Left ventricle myocardium inferior (tissue), 1 donor: ENCODE measurements around the gene ADO. TPM values are rescaled to one million over a fixed set of nuclear protein-coding genes. Genes with fewer than 3 reads are reported as not detected.

Experiments used
- DNase-seq: peaks from one replicate; pipeline ENCODE4 v3.0.0-alpha.2; 2020
- H3K27ac ChIP-seq: fragments of 200-600 bp; replicated peaks from 2 replicates; pipeline ENCODE4 v1.8.0; 2021
- H3K27me3 ChIP-seq: fragments of 200-600 bp; 2 replicates; pipeline ENCODE4 v1.8.0; 2021; ENCODE audit warnings: low read depth
- H3K36me3 ChIP-seq: fragments of 200-600 bp; 2 replicates; pipeline ENCODE4 v1.8.0; 2021
- H3K4me1 ChIP-seq: fragments of 200-600 bp; 2 replicates; pipeline ENCODE4 v1.8.0; 2021
- H3K4me3 ChIP-seq: fragments of 200-600 bp; 2 replicates; pipeline ENCODE4 v1.8.0; 2021; ENCODE audit warnings: mild to moderate bottlenecking, moderate library complexity
- H3K9me3 ChIP-seq: fragments of 200-600 bp; replicated peaks from 2 replicates; pipeline ENCODE4 v1.8.0; 2021
- intact Hi-C: fragments of 100-400 bp; cut with micrococcal nuclease; formaldehyde crosslinking; loops from one replicate; pipeline ENCODE4 v1.11.0; 2022
- total RNA-seq: library from RNA; stranded (reverse); fragmentation: NEBNext Ultra II Directional; extraction: Animal tissue kit (Norgen Biotek cat#: 25700); gene quantifications from one replicate; pipeline ENCODE4 v1.2.1, GENCODE V29; 2021
- TF ChIP-seq, protein P1 (sequence below): fragments of 200-600 bp; IDR thresholded peaks from 2 replicates; pipeline ENCODE4 v1.8.0; 2021; ENCODE audit warnings: antibody characterized with exemption, mild to moderate bottlenecking, borderline replicate concordance
- donor health status: DM: no; HTN: yes; CAD: no; lungs with severe emphysema.

ADO gene
- total RNA-seq, 1 donor from 2014 or later = 18.9 TPM

GRCh38 chr10:62788861-62789467 is 15.6 kb upstream of the ADO start:
- Histone ChIP-seq H3K27me3 (no peaks in the 10 kb centered on the region), H3K36me3 (no peaks in the 10 kb centered on the region), H3K4me1 (peaks cover 16% of the 10 kb centered on the region), H3K4me3 (no peak overlapping the region), H3K27ac (peak overlapping the region; percentile 58), H3K9me3 (peaks cover 29% of the 10 kb centered on the region)
- intact Hi-C loops = no loop called here
- TF ChIP-seq, protein P1, sequence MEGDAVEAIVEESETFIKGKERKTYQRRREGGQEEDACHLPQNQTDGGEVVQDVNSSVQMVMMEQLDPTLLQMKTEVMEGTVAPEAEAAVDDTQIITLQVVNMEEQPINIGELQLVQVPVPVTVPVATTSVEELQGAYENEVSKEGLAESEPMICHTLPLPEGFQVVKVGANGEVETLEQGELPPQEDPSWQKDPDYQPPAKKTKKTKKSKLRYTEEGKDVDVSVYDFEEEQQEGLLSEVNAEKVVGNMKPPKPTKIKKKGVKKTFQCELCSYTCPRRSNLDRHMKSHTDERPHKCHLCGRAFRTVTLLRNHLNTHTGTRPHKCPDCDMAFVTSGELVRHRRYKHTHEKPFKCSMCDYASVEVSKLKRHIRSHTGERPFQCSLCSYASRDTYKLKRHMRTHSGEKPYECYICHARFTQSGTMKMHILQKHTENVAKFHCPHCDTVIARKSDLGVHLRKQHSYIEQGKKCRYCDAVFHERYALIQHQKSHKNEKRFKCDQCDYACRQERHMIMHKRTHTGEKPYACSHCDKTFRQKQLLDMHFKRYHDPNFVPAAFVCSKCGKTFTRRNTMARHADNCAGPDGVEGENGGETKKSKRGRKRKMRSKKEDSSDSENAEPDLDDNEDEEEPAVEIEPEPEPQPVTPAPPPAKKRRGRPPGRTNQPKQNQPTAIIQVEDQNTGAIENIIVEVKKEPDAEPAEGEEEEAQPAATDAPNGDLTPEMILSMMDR = no peak
- no peak for DNase-seq

GRCh38 chr10:62790019-62790555 is 14.4 kb upstream of the ADO start:
- H3K27me3 ChIP-seq = no peaks in the 10 kb centered on the region
- H3K9me3 ChIP-seq = peaks cover 18% of the 10 kb centered on the region
- intact Hi-C loops = no loop called here
- H3K4me3 ChIP-seq = no peak overlapping the region
- DNase-seq = no peak
- H3K27ac ChIP-seq = no peak overlapping the region
- H3K36me3 ChIP-seq = no peaks in the 10 kb centered on the region
- TF ChIP-seq, protein P1 = no peak
- H3K4me1 ChIP-seq = peaks cover 19% of the 10 kb centered on the region

GRCh38 chr10:62790571-62790970 is 13.9 kb upstream of the ADO start:
- TF ChIP-seq, protein P1 = no peak
- Histone ChIP-seq H3K4me3 (no peak overlapping the region), H3K27me3 (no peaks in the 10 kb centered on the region), H3K4me1 (peaks cover 19% of the 10 kb centered on the region), H3K9me3 (peaks cover 13% of the 10 kb centered on the region), H3K36me3 (no peaks in the 10 kb centered on the region), H3K27ac (no peak overlapping the region)
- DNase-seq = no peak
- intact Hi-C loops = no loop called here

GRCh38 chr10:62792261-62792660 is 12.3 kb upstream of the ADO start:
- intact Hi-C loops = no loop called here

DNA sequence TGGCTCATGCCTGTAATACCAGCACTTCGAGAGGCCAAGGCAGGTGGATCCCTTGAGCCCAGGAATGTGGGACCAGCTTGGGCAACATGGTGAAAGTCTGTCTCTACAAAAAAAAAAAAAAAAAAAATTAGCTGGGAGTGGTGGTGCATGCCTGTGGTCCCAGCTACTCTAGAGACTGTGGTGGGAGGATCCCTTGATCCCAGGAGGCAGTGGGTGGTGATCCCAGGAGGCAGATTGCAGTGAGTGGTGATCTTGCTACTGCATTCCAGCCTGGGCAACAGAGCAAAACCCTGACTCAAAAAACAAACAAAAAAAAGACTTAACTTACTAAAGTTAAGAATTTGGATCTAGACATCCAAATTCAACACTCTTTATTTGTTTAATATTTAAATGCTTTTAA is 10.2 kb upstream of the ADO start:
- H3K4me3 ChIP-seq = no peak overlapping the region
- no peak for DNase-seq
- no peaks in the 10 kb centered on the region for H3K9me3 ChIP-seq
- H3K4me1 ChIP-seq = peaks cover 7% of the 10 kb centered on the region
- intact Hi-C loops = no loop called here
- peak overlapping the region; percentile 29 for H3K27ac ChIP-seq
- H3K27me3 ChIP-seq = no peaks in the 10 kb centered on the region
- TF ChIP-seq, protein P1 = no peak
- no peaks in the 10 kb centered on the region for H3K36me3 ChIP-seq

More at GRCh38 chr10:62792261-62792660, 12.3 kb upstream of the ADO start:
- H3K36me3 ChIP-seq = no peaks in the 10 kb centered on the region
- H3K27ac ChIP-seq = peak overlapping the region; percentile 5
- H3K4me3 ChIP-seq = no peak overlapping the region
- H3K27me3 ChIP-seq = no peaks in the 10 kb centered on the region
- H3K4me1 ChIP-seq = peaks cover 15% of the 10 kb centered on the region
- H3K9me3 ChIP-seq = peaks cover 6% of the 10 kb centered on the region
- no peak for DNase-seq
- TF ChIP-seq, protein P1 = no peak
